NCI-H2196 (cell line): Measurements from ENCODE around the gene OR5M3.

ENCODE experiments used
- DNase-seq: peaks from one replicate; lab custom pipeline; 2025; ENCODE audit not compliant: unreplicated experiment; lab: John Stamatoyannopoulos, UW

Gene OR5M3

GRCh38 chr11:56473252-56473651 lies at the start of gene OR5M3:
Gene OR5M3, minus strand, starts transcription at chr11:56473352. Its CDS starts 2,855 bp downstream, at chr11:56470497.
- DNase-seq, result no peak

DNA sequence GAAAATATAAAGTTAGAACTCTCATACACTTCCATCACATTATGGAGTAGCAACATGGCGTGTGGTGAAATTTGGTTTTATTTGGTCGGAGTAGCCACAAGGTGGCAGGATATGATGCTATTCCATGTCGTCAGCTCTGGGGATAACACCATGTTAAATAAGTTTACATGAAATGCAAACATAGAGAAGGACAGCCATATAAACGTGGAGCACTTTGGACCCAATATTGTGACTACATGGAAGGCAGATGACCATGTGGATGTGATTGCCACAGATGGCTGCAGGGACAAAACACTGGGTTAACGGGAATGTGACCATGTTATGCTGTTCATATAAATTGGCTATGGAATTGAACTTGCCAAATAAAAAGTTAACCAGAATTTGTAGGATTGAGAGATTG lies 48.9 kb upstream of the OR5M3 start:
- DNase-seq, result no peak

DNA sequence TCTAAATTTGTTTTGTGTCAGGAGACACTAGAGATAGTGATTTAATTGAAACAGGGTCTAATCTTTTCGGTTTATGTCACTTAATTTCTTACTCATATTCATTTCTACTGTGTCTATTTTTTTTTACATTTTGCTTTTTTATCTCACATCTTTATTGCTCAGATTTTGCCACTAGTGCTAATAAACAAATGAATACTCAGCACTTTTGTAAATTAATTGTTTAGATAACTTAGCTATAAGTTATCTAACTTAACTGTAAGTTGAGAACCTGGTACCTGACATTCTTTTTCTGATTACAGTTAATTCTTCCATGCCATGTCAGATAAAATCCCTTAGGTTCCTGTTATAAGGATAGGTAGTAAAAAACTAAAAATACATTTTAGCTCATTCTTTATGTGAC lies 40.1 kb upstream of the OR5M3 start:
- DNase-seq, result no peak

DNA sequence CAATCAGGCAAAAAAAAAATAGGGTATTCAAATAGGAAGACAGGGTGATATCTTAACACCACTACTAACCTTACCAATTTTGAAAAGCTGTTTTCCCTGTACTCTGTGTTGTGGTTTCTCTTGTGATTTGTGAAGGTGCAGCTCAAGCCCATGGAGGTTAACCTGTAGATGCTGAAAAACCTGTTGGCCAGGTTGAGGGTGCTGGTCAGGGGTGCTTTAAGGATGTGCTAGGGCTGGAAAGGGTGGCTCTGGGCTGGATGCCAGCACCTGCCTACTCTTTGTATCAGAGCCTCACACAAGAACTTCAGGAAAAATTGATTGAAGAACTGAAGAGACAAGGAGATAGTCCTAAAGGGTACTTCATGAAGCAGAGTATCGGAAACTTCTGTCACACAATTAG lies 36.3 kb upstream of the OR5M3 start:
- no peak for DNase-seq

DNA sequence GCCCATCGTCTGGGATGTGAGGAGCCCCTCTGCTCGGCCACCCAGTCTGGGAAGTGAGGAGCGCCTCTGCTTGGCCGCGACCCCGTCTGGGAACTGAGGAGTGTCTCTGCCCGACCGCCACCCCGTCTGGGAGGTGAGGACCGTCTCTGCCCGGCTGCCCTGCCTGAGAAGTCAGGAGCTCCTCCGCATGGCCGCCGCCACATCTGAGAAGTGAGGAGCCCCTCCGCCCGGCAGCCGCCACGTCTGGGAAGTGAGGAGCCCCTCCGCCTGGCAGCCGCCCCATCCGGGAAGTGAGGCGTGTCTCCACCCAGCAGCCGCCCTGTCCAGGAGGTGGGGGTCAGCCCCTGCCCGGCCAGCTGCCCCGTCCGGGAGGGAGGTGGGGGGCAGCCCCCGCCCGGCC lies 23.9 kb upstream of the OR5M3 start:
- no peak for DNase-seq

- no peak for DNase-seq
Measured at GRCh38 chr11:56495117-56495516, 22.0 kb upstream of the OR5M3 start.

- DNase-seq, result no peak
Measured at GRCh38 chr11:56491270-56491669, 18.1 kb upstream of the OR5M3 start, which contains the start of gene OR5M8. Gene OR5M8, minus strand, starts transcription at chr11:56491370. Its CDS starts 0 bp downstream, at chr11:56491370.

DNA sequence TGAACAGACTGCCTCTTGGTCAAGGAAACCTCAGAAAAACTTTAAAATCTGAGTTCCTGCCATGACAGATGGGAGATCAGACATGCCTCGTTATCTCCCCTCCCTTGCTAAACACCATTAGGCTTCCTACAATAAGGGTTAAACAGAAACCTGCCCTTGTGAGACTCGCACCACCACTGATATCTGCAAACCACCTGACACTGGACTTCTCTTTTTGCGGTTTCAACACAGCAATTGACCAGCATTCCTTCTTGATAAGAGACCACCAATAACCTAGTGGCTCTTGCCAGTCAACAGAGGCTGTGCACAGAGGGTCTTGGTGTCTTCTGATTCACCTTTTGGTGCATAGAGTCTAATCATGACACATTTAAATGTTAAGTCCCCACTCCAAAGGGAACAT lies 13.6 kb upstream of the OR5M3 start:
- DNase-seq, result no peak

GRCh38 chr11:56474729-56475235 lies 1.6 kb upstream of the OR5M3 start:
- DNase-seq, result no peak

- DNase-seq, result no peak
Measured at GRCh38 chr11:56457076-56457475, 16.1 kb downstream of the OR5M3 start.

- DNase-seq, result no peak
Measured at GRCh38 chr11:56453521-56453920, 19.6 kb downstream of the OR5M3 start.
